ENCODE data around the gene USP12. TPM values are rescaled to one million over a fixed set of nuclear protein-coding genes. Genes with fewer than 3 reads are reported as not detected.

USP12 gene
- total and polyA plus RNA-seq, 10 donors, result 13.3 to 37.3 (median 28.3) TPM

GRCh38 chr13:27053902-27054595 is 117.6 kb downstream of the USP12 start:
- Histone ChIP-seq H3K27me3 (replicated peaks in 1 of 7) (no peaks in the 10 kb centered on the region), H3K9me3 (peaks cover 0 to 7% (median 0%) of the 10 kb centered on the region in 8 donors), H3K4me1 (no peaks in the 10 kb centered on the region), H3K27ac (no peak overlapping the region), H3K36me3 (peaks cover 0 to 6% (median 0%) of the 10 kb centered on the region in 6 donors), H3K4me3 (no peak overlapping the region)
- intact Hi-C loops (cut with DNase I; ENCODE audit: low total_unique reads), result no loop called here
- DNase-seq, result no peak
- 66 to 81% (median 78%) methylated on average over 6 of the region's 6 CpGs for WGBS, 5 donors
- no peak for TF ChIP-seq CTCF (IDR thresholded peaks at IDR 0.05 in 8 of 11, conservative IDR thresholded peaks at IDR 0.05 in 3 of 11)
- TF ChIP-seq POLR2AphosphoS5 (IDR thresholded peaks at IDR 0.05), result no peak
- TF ChIP-seq POLR2A (IDR thresholded peaks at IDR 0.05), result no peak

GRCh38 chr13:27053210-27053884 is 118.3 kb downstream of the USP12 start:
- no peaks in the 10 kb centered on the region for H3K27me3 ChIP-seq (replicated peaks in 1 of 7)
- intact Hi-C loops (cut with DNase I; ENCODE audit: low total_unique reads), result no loop called here

GRCh38 chr13:27052551-27053208 is 118.9 kb downstream of the USP12 start:
- Histone ChIP-seq H3K4me1 (no peaks in the 10 kb centered on the region), H3K27me3 (replicated peaks in 1 of 7) (no peaks in the 10 kb centered on the region), H3K4me3 (no peak overlapping the region), H3K27ac (no peak overlapping the region), H3K36me3 (peaks cover 0 to 6% (median 0%) of the 10 kb centered on the region in 6 donors), H3K9me3 (peaks cover 0 to 7% (median 0%) of the 10 kb centered on the region in 8 donors)
- 77 to 85% (median 81%) methylated on average over 6 of the region's 6 CpGs for WGBS, 5 donors
- TF ChIP-seq POLR2AphosphoS5 (IDR thresholded peaks at IDR 0.05), result no peak
- TF ChIP-seq POLR2A (IDR thresholded peaks at IDR 0.05), result no peak
- no peak for TF ChIP-seq CTCF (IDR thresholded peaks at IDR 0.05 in 8 of 11, conservative IDR thresholded peaks at IDR 0.05 in 3 of 11)
- intact Hi-C loops (cut with DNase I; ENCODE audit: low total_unique reads), result no loop called here
- DNase-seq, result no peak

More at GRCh38 chr13:27053210-27053884, 118.3 kb downstream of the USP12 start:
- no peak overlapping the region for H3K4me3 ChIP-seq
- H3K9me3 ChIP-seq, result peaks cover 0 to 7% (median 0%) of the 10 kb centered on the region in 8 donors
- TF ChIP-seq CTCF (IDR thresholded peaks at IDR 0.05 in 8 of 11, conservative IDR thresholded peaks at IDR 0.05 in 3 of 11), result no peak
- TF ChIP-seq POLR2A (IDR thresholded peaks at IDR 0.05), result no peak
- no peak for TF ChIP-seq POLR2AphosphoS5 (IDR thresholded peaks at IDR 0.05)
- no peak for DNase-seq
- peaks cover 0 to 6% (median 0%) of the 10 kb centered on the region in 6 donors for H3K36me3 ChIP-seq
- H3K27ac ChIP-seq, result no peak overlapping the region
- WGBS, 5 donors, result 40 to 49% (median 47%) methylated on average over 10 of the region's 10 CpGs
- no peaks in the 10 kb centered on the region for H3K4me1 ChIP-seq

GRCh38 chr13:27047081-27047480 is 124.5 kb downstream of the USP12 start:
- peaks cover 0 to 12% (median 0%) of the 10 kb centered on the region in 6 donors for H3K4me1 ChIP-seq
- H3K9me3 ChIP-seq, result peaks cover 0 to 7% (median 0%) of the 10 kb centered on the region in 8 donors
- 90 to 95% (median 93%) methylated on average over 13 of the region's 13 CpGs for WGBS, 5 donors
- H3K27me3 ChIP-seq (replicated peaks in 1 of 7), result no peaks in the 10 kb centered on the region
- no peak overlapping the region for H3K4me3 ChIP-seq
- TF ChIP-seq CTCF (IDR thresholded peaks at IDR 0.05 in 8 of 11, conservative IDR thresholded peaks at IDR 0.05 in 3 of 11) (no peak), POLR2A (IDR thresholded peaks at IDR 0.05) (no peak), POLR2AphosphoS5 (IDR thresholded peaks at IDR 0.05) (no peak)
- DNase-seq, result no peak
- peaks cover 0 to 6% (median 0%) of the 10 kb centered on the region in 6 donors for H3K36me3 ChIP-seq
- intact Hi-C loops (cut with DNase I; ENCODE audit: low total_unique reads), result no loop called here
- H3K27ac ChIP-seq, result no peak overlapping the region
